ENCODE results near the gene TRIM39. TPM values are rescaled to one million over a fixed set of nuclear protein-coding genes. Genes with fewer than 3 reads are reported as not detected.

TRIM39 gene
- total RNA-seq, 4 donors from 2014 or later = 18.4 to 24.1 (median 22.6) TPM

DNA sequence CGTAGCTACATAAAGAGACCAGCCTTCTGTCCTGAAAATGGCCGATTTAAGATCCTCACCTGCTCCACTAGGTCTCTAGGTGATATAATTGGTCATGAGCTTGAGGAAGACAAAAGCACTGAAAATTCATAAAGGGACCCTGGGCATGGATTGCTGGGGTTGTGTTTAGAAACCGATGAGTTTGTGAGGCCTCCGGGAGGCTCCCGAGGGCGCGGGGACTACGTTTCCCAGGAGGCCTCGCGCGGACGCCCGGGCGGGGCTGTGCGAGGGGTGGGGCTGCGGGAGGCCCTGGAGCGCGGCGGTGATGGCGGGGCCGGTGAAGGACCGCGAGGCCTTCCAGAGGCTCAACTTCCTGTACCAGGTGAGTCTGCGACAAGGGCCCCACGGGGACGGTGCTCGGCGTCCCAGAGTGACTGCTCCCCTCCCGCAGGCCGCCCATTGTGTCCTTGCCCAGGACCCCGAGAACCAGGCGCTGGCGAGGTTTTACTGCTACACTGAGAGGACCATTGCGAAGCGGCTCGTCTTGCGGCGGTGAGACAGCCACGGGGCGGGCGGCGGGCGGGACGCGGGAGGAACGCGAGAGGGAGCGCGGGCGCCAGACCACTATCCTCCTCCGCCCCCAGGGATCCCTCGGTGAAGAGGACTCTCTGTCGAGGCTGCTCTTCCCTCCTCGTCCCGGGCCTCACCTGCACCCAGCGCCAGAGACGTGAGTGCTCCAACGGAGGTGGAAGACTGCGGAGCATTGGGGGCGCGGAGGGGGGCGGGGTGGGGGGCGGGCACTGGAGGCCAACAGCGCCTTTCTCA, 18.3 kb downstream of the TRIM39 start, which contains the start of gene RPP21:
Gene RPP21 (plus strand): TSS at position 289 of the 804 bp plus-strand sequence. CDS start 16 bp downstream, at position 305.
- WGBS, 2 donors (ENCODE audit: low coverage in 1 of 2) = 8% methylated on average over 17 of the region's 64 CpGs; no CpG with 5 or more reads in 1 of the 2 donors
- ATAC-seq = peak; percentile 98
- peaks cover 0 to 48% of the 10 kb centered on the region in 2 donors for H3K36me3 ChIP-seq

DNA sequence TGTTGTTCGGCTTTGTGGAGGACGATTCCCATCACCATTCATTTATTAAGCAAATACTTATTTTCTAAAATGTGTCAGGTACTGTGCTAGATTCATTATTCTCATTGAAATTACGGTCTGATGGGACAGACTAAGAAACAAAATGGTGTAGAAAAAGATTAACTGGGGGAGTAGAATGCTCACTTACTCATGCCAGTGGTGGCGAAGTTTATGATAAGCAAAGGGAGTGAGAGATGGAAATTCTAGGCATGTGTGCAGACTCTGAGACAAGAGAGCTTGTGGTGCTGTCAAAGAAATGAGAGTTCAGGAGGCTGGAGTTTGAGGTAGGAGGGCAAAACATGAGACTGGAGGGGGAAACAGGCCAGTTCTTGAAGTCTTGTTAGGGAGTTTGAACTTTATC, 19.1 kb downstream of the TRIM39 start:
- peaks cover 0 to 16% (median 4%) of the 10 kb centered on the region in 3 donors for H3K4me1 ChIP-seq
- peak overlapping the region; percentile 59 to 91 for H3K4me3 ChIP-seq
- H3K27ac ChIP-seq = peak overlapping the region in 3 of 4 donors; percentile 91 to 96 (median 92)
- H3K36me3 ChIP-seq = peaks cover 0 to 40% of the 10 kb centered on the region in 2 donors
- TF ChIP-seq CTCF (IDR thresholded peaks at IDR 0.05) (no peak), POLR2AphosphoS5 (IDR thresholded peaks at IDR 0.05) (no peak), EP300 (IDR thresholded peaks at IDR 0.05) (no peak), POLR2A (IDR thresholded peaks at IDR 0.05) (no peak)
- ATAC-seq = no peak
- 6 to 20% methylated on average over 3 to 4 of the region's 4 CpGs for WGBS, 2 donors (ENCODE audit: low coverage in 1 of 2)
- no peaks in the 10 kb centered on the region for H3K27me3 ChIP-seq
- H3K9me3 ChIP-seq = no peaks in the 10 kb centered on the region

More for the DNA sequence above, 18.3 kb downstream of the TRIM39 start, which contains the start of gene RPP21:
- Histone ChIP-seq H3K9me3 (no peaks in the 10 kb centered on the region), H3K27me3 (no peaks in the 10 kb centered on the region), H3K27ac (peak within 1 kb of the TSS; percentile 57 to 96 (median 92)), H3K4me1 (peaks cover 0 to 16% (median 4%) of the 10 kb centered on the region in 3 donors), H3K4me3 (peak within 1 kb of the TSS; percentile 59 to 91)
- no peak for TF ChIP-seq EP300 (IDR thresholded peaks at IDR 0.05)
- peak; percentile 82 for TF ChIP-seq POLR2AphosphoS5 (IDR thresholded peaks at IDR 0.05)
- TF ChIP-seq POLR2A (IDR thresholded peaks at IDR 0.05) = peak; percentile 73 to 82

- no peak overlapping the region for H3K4me3 ChIP-seq
- peaks cover 0 to 19% of the 10 kb centered on the region in 2 donors for H3K36me3 ChIP-seq
- WGBS, 2 donors (ENCODE audit: low coverage in 1 of 2) = 88 to 90% methylated on average over 2 to 3 of the region's 3 CpGs
- peaks cover 0 to 16% (median 4%) of the 10 kb centered on the region in 3 donors for H3K4me1 ChIP-seq
- ATAC-seq = no peak
- H3K27ac ChIP-seq = no peak overlapping the region
- no peaks in the 10 kb centered on the region for H3K9me3 ChIP-seq
- no peaks in the 10 kb centered on the region for H3K27me3 ChIP-seq
- no peak for TF ChIP-seq POLR2A (IDR thresholded peaks at IDR 0.05)
- TF ChIP-seq CTCF (IDR thresholded peaks at IDR 0.05) = no peak
- no peak for TF ChIP-seq EP300 (IDR thresholded peaks at IDR 0.05)
- TF ChIP-seq POLR2AphosphoS5 (IDR thresholded peaks at IDR 0.05) = no peak
These were observed 22.2 kb downstream of the TRIM39 start for GRCh38 chr6:30348957-30349356.

DNA sequence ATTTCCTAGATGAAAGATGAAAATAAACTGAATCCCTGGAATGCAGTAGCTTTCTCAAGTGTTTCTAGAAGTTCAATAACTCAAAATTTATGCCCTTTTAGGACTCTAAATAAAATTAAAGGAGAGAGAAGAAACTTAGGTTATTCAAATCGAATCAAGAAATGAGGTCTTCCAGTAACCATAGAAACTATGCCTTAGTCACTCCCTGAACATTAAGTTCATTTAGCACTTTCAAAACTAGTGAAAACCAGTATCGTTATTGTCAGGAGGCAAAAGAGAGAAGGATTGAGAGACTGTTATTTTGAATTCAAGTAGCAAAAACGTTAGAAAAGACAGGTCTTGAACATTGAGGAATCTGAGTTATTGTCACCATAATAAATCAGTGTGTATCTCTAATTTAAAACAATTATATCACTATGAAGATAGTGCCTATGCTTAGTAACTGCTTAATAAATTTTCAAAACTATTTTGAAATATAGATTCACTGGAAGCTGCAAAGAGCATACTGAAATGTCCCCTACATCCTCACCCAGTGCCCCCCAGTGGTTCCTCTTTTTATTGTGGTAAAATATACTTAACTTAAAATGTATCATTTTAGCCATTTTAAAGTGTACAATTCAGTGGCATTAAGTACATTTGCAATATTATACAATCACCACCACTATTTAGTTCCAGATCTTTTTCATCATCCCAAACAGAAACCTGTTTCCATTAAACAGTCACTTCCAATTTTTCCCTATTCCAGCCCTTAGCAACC, 22.9 kb downstream of the TRIM39 start:
- peaks cover 0 to 19% of the 10 kb centered on the region in 2 donors for H3K36me3 ChIP-seq
- peaks cover 0 to 14% (median 4%) of the 10 kb centered on the region in 3 donors for H3K4me1 ChIP-seq
- no peak overlapping the region for H3K27ac ChIP-seq
- TF ChIP-seq POLR2AphosphoS5 (IDR thresholded peaks at IDR 0.05) (no peak), EP300 (IDR thresholded peaks at IDR 0.05) (no peak), POLR2A (IDR thresholded peaks at IDR 0.05) (no peak), CTCF (IDR thresholded peaks at IDR 0.05) (no peak)
- H3K4me3 ChIP-seq = no peak overlapping the region
- no peaks in the 10 kb centered on the region for H3K9me3 ChIP-seq
- H3K27me3 ChIP-seq = no peaks in the 10 kb centered on the region
- 61 to 85% methylated on average over 3 of the region's 3 CpGs for WGBS, 2 donors (ENCODE audit: low coverage in 1 of 2)
- ATAC-seq = no peak

- no peaks in the 10 kb centered on the region for H3K9me3 ChIP-seq
- peaks cover 0 to 9% (median 4%) of the 10 kb centered on the region in 3 donors for H3K4me1 ChIP-seq
- ATAC-seq = no peak
- H3K4me3 ChIP-seq = no peak overlapping the region
- TF ChIP-seq EP300 (IDR thresholded peaks at IDR 0.05) (no peak), CTCF (IDR thresholded peaks at IDR 0.05) (no peak), POLR2AphosphoS5 (IDR thresholded peaks at IDR 0.05) (no peak), POLR2A (IDR thresholded peaks at IDR 0.05) (no peak)
- H3K27ac ChIP-seq = no peak overlapping the region
- 64 to 76% methylated on average over 1 of the region's 1 CpG for WGBS, 2 donors (ENCODE audit: low coverage in 1 of 2)
- no peaks in the 10 kb centered on the region for H3K27me3 ChIP-seq
- peaks cover 0 to 19% of the 10 kb centered on the region in 2 donors for H3K36me3 ChIP-seq
These were observed 23.8 kb downstream of the TRIM39 start for GRCh38 chr6:30350524-30350923.

Data from gastroesophageal sphincter (tissue), 4 donors.